ENCODE measurements around the gene CACNA1E.
A peak's percentile ranks its signal among the peaks of the same experiment; 100 is the strongest.

Gene CACNA1E

DNA sequence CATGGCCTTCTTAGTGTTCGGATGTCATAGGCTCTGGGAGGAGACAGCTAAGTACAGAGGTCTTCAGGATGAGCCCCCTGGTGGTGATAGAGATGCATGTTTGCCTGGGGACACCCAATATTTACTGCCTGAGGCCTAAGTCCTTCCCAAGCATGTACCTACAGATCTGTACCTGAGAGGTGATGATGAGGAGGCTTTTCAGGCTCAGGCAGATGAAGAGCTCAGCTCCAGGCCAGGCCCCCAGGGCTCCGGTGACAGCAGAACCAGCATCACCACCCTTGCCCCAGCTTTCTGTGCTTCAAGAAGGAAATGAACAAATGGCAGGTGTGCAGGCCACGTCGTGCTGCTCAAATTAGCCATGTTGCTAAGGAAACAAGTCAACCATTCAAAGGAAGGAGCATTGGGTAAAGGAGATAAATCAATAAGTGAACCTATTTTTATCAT, 21.1 kb downstream of the CACNA1E start:
- TF ChIP-seq POLR2AphosphoS5 (IDR thresholded peaks at IDR 0.05; ENCODE audit: low read depth, low read length) (0 out of 2 replicates have a peak, but pooled peaks have one; percentile 12), POLR2A (IDR thresholded peaks at IDR 0.05; ENCODE audit: low read depth, low read length) (no peak), PAX5 (IDR thresholded peaks at IDR 0.05; ENCODE audit: insufficient read depth, low read length, severe bottlenecking) (no peak), TAF1 (IDR thresholded peaks at IDR 0.05; ENCODE audit: low read depth, low read length) (no peak), POU2F2 (IDR thresholded peaks at IDR 0.05; ENCODE audit: low read depth, low read length) (no peak), SPI1 (IDR thresholded peaks at IDR 0.05; ENCODE audit: low read depth, low read length) (no peak)
- FAIRE-seq = peak; percentile 92
- peak; percentile 46 for DNase-seq (ENCODE audit: insufficient read length, low spot score)

DNA sequence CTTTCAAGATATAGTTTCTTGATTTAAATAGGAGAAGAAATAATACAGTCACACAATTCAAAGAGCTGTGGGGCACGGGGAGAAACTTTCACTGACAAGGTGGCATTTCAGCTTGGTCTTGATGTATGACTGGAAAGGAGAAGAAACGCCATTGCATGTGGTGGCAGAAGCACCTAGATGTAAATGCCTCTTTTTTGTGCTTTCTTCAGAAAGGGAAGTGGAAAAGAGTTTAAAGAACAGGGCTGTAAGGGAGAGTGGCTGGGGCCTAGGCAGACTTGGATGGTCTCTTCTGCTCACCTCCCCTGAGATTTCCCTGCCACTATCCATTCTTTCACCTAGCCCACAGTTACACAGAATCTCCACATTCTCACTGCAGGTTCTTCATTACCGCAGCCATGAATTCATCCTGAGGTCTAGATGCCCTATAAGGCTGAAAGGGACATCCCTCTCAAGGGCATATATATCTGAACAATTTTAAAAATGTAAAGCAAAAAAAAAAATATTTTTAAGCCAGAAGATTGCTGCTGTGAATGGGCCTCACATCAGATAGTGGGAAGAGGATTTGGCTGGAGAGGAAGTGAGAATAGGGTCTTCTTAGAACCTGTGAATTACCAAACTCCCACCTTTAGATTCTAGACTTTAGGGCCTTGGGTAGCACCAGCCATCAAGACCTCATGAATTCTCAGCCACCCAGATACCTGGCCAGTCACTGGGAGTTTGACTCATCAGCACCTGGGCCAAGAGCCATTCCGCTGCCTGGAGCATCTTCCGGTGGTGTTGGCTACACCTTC, 23.4 kb downstream of the CACNA1E start:
- TF ChIP-seq SPI1 (IDR thresholded peaks at IDR 0.05; ENCODE audit: low read depth, low read length) = peak; percentile 83
- TF ChIP-seq POU2F2 (IDR thresholded peaks at IDR 0.05; ENCODE audit: low read depth, low read length) = no peak
- peak; percentile 78 for FAIRE-seq
- DNase-seq (ENCODE audit: insufficient read length, low spot score) = no peak

DNA sequence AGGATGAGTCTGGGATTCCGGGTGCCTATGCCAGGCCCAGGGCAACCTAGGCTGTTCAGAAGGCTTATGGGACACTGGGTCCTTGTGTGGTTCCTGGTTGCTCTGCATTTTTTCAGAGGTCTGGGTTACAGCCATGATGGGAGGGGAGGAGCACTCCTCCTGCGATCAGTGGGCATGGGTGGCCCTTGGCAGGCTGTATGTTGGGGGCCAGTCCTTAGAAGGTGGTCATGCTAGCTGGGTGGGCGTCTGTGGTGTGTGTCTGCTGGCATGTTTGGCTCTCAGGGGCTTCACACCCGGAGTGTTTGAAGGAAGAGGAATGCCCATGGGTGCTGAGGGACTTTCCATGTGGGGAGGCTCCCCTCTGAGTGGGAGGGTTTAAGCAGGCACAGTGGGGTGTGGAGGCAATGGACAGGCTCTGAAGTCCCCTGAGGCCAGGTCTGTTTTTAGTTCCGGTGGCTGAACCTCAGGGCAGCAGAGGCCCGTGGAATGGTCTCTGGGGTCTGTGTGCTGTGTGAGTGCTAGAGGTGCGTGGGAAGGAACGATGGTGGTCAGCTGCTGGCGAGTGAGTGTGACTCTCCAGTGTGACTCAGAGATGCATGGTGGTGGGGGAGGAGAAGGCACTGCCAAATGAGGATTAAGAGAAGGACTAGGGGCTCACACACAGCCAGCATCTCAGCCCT, 25.3 kb downstream of the CACNA1E start:
- FAIRE-seq = peak; percentile 84
- TF ChIP-seq POLR2A (IDR thresholded peaks at IDR 0.05; ENCODE audit: low read depth, low read length) (no peak), SPI1 (IDR thresholded peaks at IDR 0.05; ENCODE audit: low read depth, low read length) (no peak), POU2F2 (IDR thresholded peaks at IDR 0.05; ENCODE audit: low read depth, low read length) (peak; percentile 50; the same call in 1 of the 2 replicates)
- no peak for DNase-seq (ENCODE audit: insufficient read length, low spot score)

DNA sequence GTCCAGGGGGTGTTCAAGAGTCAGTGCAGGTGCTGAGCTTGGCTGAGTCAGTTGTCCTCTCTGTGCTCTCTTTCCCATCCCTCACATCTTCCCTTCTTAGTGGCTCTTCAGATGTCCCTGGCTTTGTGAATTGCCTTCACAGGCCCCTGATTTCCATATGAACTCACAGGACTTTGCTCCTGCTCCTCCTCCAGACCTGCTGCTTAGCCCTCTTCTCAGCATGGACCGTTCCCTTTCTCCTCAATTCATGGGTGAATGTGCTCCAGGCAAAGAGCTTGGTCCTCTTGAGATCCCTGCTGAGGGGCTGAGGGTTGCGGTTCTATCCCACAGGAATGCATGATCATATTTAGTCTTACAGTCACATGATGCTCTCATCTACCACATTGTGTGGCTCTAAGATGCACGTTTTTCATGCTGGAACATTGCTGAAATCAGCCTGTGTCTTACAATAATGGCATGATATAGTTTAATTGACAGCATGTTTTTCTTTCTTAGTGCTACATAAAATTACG, 30.5 kb downstream of the CACNA1E start:
- FAIRE-seq (no peak), DNase-seq (ENCODE audit: insufficient read length, low spot score) (no peak)
- TF ChIP-seq SPI1 (IDR thresholded peaks at IDR 0.05; ENCODE audit: low read depth, low read length) (no peak), TAF1 (IDR thresholded peaks at IDR 0.05; ENCODE audit: low read depth, low read length) (no peak), POLR2A (IDR thresholded peaks at IDR 0.05; ENCODE audit: low read depth, low read length) (no peak), POU2F2 (IDR thresholded peaks at IDR 0.05; ENCODE audit: low read depth, low read length) (no peak), PAX5 (IDR thresholded peaks at IDR 0.05; ENCODE audit: insufficient read depth, low read length, severe bottlenecking) (no peak), POLR2AphosphoS5 (IDR thresholded peaks at IDR 0.05; ENCODE audit: low read depth, low read length) (no peak)

DNA sequence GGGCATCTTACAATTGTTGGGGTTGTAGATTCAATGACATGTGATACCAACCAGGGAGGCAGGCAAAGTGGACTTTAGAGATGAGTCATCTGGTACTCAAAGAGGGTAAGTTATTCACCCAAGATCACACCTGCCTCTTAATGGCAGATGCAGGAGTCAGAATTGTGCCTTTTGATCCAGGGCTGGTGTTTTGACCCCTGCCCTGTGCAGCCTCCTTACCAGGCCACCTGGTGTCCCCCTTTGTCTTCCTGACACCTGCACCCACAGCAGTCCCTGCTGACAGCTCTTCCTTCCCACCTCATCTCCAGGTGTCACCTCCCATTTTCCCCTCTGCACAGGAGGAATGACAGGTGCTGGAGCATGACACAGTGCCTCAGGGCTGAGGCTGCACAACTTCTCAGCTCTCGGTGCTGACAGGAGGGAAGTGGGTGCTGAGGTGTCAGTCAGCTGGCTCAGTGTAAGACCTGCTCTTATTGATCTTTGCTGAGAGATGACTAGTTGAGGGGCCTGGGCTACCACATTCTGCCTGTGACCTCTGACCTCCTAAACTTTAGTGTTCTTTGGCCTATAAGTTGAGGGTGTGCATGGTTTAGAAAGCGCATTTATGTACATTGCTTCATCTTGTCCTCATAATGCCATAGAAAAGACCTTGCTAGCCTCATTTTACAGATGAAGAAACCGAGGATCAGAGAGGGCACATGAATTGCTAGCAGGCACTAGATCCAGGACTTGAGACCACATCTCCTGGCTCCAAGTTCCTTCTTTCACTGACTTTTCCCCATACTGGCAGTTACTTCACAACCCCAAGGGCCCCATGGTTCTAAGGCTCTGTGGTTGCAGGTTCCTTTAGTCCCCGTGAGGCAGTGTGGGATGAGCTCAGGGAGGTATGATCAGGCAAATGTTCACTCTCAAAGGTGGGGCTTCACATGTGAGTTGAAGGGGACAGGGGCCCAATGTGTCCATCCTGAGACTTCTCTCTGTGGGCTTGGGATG, 31.3 kb downstream of the CACNA1E start:
- DNase-seq (ENCODE audit: insufficient read length, low spot score) = no peak
- TF ChIP-seq POLR2A (IDR thresholded peaks at IDR 0.05; ENCODE audit: low read depth, low read length) (no peak), SPI1 (IDR thresholded peaks at IDR 0.05; ENCODE audit: low read depth, low read length) (peak; percentile 54)
- FAIRE-seq = peak; percentile 92

DNA sequence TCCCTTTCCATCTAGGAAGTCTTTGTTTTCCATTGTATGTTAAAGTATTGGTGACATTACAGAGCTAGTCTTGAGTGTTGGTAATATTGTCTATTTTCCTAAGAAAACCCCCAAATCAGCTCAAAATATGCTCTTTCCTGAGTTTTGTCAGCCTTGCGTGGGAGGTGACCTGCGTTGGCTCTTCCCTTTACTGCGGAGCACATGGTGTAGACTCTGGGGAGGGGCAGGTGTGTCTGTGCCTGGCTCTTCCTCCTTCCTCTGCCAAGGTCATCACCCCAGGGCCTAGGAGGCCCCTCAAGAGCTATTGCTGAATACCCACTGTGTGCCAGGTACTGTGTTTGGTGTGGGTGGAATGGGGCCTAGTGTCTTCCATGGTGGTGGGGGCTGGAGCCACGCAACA, 33.4 kb downstream of the CACNA1E start:
- no peak for TF ChIP-seq PAX5 (IDR thresholded peaks at IDR 0.05; ENCODE audit: insufficient read depth, low read length, severe bottlenecking)
- TF ChIP-seq POU2F2 (IDR thresholded peaks at IDR 0.05; ENCODE audit: low read depth, low read length) = no peak
- TF ChIP-seq TAF1 (IDR thresholded peaks at IDR 0.05; ENCODE audit: low read depth, low read length) = no peak
- TF ChIP-seq POLR2AphosphoS5 (IDR thresholded peaks at IDR 0.05; ENCODE audit: low read depth, low read length) = no peak
- TF ChIP-seq SPI1 (IDR thresholded peaks at IDR 0.05; ENCODE audit: low read depth, low read length) = no peak
- no peak for TF ChIP-seq POLR2A (IDR thresholded peaks at IDR 0.05; ENCODE audit: low read depth, low read length)
- FAIRE-seq = no peak
- no peak for DNase-seq (ENCODE audit: insufficient read length, low spot score)

DNA sequence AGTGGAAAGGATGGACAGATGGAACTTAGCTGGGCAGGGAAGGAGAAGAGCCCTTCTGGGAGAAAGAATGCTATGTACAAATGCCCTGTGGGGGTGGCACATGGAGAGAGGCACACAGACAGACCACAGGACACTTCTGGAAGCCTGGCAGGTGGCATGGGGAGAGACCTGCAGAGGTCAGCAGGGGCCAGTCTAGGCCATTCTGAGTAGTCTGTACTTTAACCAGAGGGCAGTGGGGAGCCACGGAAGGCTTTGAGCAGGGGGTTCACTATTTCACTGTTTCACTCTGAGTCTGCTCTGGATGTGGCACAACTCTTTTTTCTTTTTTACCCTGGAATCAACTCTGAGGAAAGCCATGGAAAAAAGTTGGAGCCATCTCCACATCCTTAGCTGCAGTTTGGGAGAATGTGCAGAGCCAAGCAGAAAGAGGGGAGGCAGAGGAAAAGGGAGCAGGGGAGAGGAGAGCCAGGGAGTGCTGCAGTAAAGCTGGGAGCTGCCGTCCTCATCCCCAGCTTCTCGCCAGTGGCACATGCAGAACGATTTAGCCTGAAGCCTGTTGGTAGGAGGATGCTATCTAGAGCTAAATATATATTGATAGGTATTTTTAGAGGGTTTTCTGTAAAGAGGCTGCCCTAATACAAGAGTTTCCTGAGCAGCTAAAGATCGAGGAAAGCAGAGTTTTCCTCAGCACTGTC, 34.0 kb downstream of the CACNA1E start:
- no peak for TF ChIP-seq POLR2A (IDR thresholded peaks at IDR 0.05; ENCODE audit: low read depth, low read length)
- TF ChIP-seq SPI1 (IDR thresholded peaks at IDR 0.05; ENCODE audit: low read depth, low read length) = no peak
- no peak for TF ChIP-seq PAX5 (IDR thresholded peaks at IDR 0.05; ENCODE audit: insufficient read depth, low read length, severe bottlenecking)
- DNase-seq (ENCODE audit: insufficient read length, low spot score) (no peak), FAIRE-seq (no peak)

DNA sequence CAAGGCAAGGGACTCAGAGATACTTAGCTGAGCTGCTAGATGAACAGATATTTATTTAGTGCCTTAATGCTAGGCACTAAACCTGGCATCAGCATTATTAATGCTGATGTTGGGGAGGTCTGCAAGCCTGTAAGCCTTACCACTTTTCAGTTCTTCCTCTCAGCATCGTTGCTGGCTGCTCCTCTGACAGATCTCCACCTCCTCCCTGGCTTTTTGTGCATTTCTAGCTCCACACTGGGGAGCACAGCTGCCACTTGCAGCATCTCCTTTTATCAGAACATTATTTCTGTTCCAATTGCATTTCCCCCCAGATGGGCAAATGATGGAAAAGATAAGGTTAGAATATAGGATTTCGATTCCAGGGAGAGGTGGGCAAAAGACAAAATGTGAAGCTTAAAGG, 34.8 kb downstream of the CACNA1E start:
- TF ChIP-seq POU2F2 (IDR thresholded peaks at IDR 0.05; ENCODE audit: low read depth, low read length) (no peak), SPI1 (IDR thresholded peaks at IDR 0.05; ENCODE audit: low read depth, low read length) (no peak), POLR2AphosphoS5 (IDR thresholded peaks at IDR 0.05; ENCODE audit: low read depth, low read length) (no peak), PAX5 (IDR thresholded peaks at IDR 0.05; ENCODE audit: insufficient read depth, low read length, severe bottlenecking) (no peak), POLR2A (IDR thresholded peaks at IDR 0.05; ENCODE audit: low read depth, low read length) (no peak), TAF1 (IDR thresholded peaks at IDR 0.05; ENCODE audit: low read depth, low read length) (no peak)
- DNase-seq (ENCODE audit: insufficient read length, low spot score) = no peak
- FAIRE-seq = no peak

DNA sequence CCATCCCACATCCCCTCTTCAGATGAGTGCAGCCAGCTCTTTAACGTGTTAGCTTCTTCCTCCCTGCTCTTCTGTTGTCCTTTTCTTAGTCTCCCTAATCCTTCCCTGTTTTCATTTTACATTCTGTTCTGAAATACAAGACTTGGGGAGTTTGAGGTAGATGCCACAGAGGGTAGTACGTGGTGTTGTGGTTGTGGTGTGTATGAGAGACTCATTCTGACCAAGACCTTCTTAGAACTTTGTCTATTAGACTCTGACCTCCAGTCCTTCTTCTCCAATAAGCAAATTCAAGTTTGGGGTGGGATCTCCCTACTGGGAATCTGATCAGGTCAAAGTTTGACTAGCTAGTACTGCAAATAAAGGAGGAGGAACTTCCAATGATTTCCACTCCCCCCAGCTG, 39.5 kb downstream of the CACNA1E start:
- DNase-seq (ENCODE audit: insufficient read length, low spot score) (no peak), FAIRE-seq (no peak)
- no peak for TF ChIP-seq POLR2AphosphoS5 (IDR thresholded peaks at IDR 0.05; ENCODE audit: low read depth, low read length)
- TF ChIP-seq POLR2A (IDR thresholded peaks at IDR 0.05; ENCODE audit: low read depth, low read length) = no peak
- no peak for TF ChIP-seq POU2F2 (IDR thresholded peaks at IDR 0.05; ENCODE audit: low read depth, low read length)
- no peak for TF ChIP-seq PAX5 (IDR thresholded peaks at IDR 0.05; ENCODE audit: insufficient read depth, low read length, severe bottlenecking)
- TF ChIP-seq SPI1 (IDR thresholded peaks at IDR 0.05; ENCODE audit: low read depth, low read length) = no peak
- TF ChIP-seq TAF1 (IDR thresholded peaks at IDR 0.05; ENCODE audit: low read depth, low read length) = no peak
